Progenitor cell of endocrine pancreas (in vitro differentiated cells): ENCODE data around the gene SMAD5. TPM values are rescaled to one million over a fixed set of nuclear protein-coding genes. Genes with fewer than 3 reads are reported as not detected.

Source experiments
- DNase-seq: peaks from one replicate; pipeline ENCODE4 v3.0.0; 2021; ENCODE audit warnings: low spot score; ENCODE audit not compliant: unreplicated experiment
- H3K27ac Mint-ChIP-seq: 2 replicates; pipeline ENCODE4 v1.8.0; 2021; ENCODE audit warnings: mild to moderate bottlenecking, moderate library complexity, mixed read lengths
- H3K27me3 Mint-ChIP-seq: 2 replicates; pipeline ENCODE4 v1.8.0; 2021; ENCODE audit warnings: mixed read lengths
- H3K36me3 Mint-ChIP-seq: 2 replicates; pipeline ENCODE4 v1.8.0; 2022; ENCODE audit warnings: mixed read lengths; ENCODE audit not compliant: insufficient read depth
- H3K4me1 Mint-ChIP-seq: 2 replicates; pipeline ENCODE4 v1.8.0; 2021; ENCODE audit warnings: low read depth, mixed read lengths
- H3K4me3 Mint-ChIP-seq: 2 replicates; pipeline ENCODE4 v1.8.0; 2021; ENCODE audit warnings: low read depth, mild to moderate bottlenecking, moderate library complexity, mixed read lengths
- H3K9me3 Mint-ChIP-seq: 2 replicates; pipeline ENCODE4 v1.8.0; 2021; ENCODE audit warnings: low read depth, mixed read lengths
- total RNA-seq: library from RNA; stranded (reverse); gene quantifications from 2 replicates; pipeline ENCODE4 v1.2.1, GENCODE V29; 2021
- TF ChIP-seq, protein P1 (sequence below): fragments of 200-600 bp; sonication (generic); IDR thresholded peaks from one replicate; pipeline ENCODE4 v1.5.0; 2021; ENCODE audit warnings: antibody characterized with exemption, mild to moderate bottlenecking; ENCODE audit not compliant: unreplicated experiment

Gene SMAD5
- total RNA-seq, 1 donor from 2014 or later = 92.3 TPM

DNA sequence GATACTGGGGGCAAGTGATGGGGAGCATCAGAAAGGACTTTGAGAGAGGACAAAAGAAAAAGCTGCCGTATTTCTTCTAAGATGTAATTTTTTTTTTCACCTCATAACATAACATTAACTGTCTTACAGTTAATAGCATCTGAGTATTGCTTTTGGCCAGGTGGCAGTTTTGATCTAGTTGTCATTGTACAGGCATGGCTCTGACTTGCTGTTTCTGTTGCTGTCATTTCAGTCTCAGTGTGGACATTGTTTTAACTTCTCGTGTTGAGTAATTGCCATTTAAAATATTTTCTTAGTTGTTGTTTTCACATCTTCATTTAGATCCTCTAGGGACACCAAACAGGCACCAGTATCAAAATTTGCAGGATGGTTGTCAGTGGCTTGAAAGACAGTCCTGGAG lies 12.4 kb downstream of the SMAD5 start:
- Mint-ChIP-seq H3K4me1 (peaks cover 17% of the 10 kb centered on the region), H3K4me3 (no peak overlapping the region), H3K27ac (no peak overlapping the region), H3K9me3 (no peaks in the 10 kb centered on the region), H3K27me3 (no peaks in the 10 kb centered on the region), H3K36me3 (no peaks in the 10 kb centered on the region)
- TF ChIP-seq, protein P1, sequence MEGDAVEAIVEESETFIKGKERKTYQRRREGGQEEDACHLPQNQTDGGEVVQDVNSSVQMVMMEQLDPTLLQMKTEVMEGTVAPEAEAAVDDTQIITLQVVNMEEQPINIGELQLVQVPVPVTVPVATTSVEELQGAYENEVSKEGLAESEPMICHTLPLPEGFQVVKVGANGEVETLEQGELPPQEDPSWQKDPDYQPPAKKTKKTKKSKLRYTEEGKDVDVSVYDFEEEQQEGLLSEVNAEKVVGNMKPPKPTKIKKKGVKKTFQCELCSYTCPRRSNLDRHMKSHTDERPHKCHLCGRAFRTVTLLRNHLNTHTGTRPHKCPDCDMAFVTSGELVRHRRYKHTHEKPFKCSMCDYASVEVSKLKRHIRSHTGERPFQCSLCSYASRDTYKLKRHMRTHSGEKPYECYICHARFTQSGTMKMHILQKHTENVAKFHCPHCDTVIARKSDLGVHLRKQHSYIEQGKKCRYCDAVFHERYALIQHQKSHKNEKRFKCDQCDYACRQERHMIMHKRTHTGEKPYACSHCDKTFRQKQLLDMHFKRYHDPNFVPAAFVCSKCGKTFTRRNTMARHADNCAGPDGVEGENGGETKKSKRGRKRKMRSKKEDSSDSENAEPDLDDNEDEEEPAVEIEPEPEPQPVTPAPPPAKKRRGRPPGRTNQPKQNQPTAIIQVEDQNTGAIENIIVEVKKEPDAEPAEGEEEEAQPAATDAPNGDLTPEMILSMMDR = no peak
- no peak for DNase-seq

DNA sequence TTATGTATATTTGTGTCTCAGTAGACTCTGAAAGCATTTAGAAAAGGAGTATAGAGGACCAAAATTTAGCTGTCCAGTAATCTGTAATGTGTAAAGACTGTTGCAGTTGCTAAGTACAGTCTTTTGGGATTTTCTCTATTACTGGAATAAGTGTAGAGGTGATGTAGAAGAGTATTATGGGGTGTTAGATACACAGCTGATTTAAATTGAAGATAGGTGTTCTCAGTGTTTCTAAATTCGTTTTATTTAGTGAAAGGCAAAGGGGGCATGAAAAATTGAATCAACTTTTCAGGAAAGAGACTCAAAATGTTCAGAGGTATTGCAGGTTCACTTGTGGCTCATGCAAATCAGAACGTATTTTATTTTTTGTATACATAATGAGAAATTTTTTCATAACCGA lies 13.6 kb downstream of the SMAD5 start:
- H3K4me1 Mint-ChIP-seq = peaks cover 21% of the 10 kb centered on the region
- no peaks in the 10 kb centered on the region for H3K36me3 Mint-ChIP-seq
- H3K27me3 Mint-ChIP-seq = no peaks in the 10 kb centered on the region
- no peaks in the 10 kb centered on the region for H3K9me3 Mint-ChIP-seq
- H3K27ac Mint-ChIP-seq = no peak overlapping the region
- DNase-seq = no peak
- no peak overlapping the region for H3K4me3 Mint-ChIP-seq
- TF ChIP-seq, protein P1 = no peak

DNA sequence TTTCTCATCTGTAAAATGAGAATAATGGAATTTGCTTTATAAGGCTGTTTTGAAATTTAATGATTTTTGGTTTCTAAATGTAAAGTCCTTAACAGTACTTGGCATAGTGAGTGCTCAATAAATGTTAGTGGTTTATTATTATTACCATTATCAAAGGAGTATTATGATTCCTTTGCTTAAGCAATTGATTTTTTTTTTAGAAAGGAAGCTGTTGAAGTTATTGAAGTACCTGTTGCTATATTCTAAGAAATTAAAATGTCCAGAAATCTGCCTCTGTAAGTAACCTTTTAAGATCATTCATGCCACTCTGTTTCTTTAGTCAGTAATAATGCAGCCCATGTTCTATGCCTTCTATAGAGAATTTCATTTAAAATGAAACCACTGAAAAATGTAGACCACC lies 15.0 kb downstream of the SMAD5 start:
- Mint-ChIP-seq H3K4me3 (no peak overlapping the region), H3K27me3 (no peaks in the 10 kb centered on the region), H3K9me3 (no peaks in the 10 kb centered on the region), H3K36me3 (no peaks in the 10 kb centered on the region), H3K4me1 (peaks cover 24% of the 10 kb centered on the region), H3K27ac (no peak overlapping the region)
- TF ChIP-seq, protein P1 = no peak
- no peak for DNase-seq

DNA sequence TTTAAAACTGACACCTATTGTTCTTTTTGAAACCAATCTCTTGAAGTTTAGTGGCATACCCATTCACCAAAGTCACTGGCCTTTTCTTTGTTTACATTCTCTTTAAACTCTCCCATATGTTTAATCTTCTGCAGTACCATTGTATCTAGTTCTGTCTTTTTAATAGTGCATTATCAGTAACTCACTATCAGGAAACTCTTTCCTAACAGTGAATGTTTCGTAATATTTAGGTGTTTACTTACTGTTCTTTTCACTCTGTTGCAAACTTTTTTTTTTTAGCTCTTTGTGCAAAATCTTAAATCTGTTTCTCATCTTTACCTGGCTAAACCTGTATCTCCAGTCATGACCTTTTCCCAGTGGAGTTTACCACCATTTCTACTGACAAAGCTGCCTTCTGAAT lies 17.2 kb downstream of the SMAD5 start:
- no peaks in the 10 kb centered on the region for H3K27me3 Mint-ChIP-seq
- no peak overlapping the region for H3K4me3 Mint-ChIP-seq
- peaks cover 13% of the 10 kb centered on the region for H3K36me3 Mint-ChIP-seq
- H3K4me1 Mint-ChIP-seq = peaks cover 24% of the 10 kb centered on the region
- DNase-seq = no peak
- H3K27ac Mint-ChIP-seq = no peak overlapping the region
- TF ChIP-seq, protein P1 = no peak
- no peaks in the 10 kb centered on the region for H3K9me3 Mint-ChIP-seq

DNA sequence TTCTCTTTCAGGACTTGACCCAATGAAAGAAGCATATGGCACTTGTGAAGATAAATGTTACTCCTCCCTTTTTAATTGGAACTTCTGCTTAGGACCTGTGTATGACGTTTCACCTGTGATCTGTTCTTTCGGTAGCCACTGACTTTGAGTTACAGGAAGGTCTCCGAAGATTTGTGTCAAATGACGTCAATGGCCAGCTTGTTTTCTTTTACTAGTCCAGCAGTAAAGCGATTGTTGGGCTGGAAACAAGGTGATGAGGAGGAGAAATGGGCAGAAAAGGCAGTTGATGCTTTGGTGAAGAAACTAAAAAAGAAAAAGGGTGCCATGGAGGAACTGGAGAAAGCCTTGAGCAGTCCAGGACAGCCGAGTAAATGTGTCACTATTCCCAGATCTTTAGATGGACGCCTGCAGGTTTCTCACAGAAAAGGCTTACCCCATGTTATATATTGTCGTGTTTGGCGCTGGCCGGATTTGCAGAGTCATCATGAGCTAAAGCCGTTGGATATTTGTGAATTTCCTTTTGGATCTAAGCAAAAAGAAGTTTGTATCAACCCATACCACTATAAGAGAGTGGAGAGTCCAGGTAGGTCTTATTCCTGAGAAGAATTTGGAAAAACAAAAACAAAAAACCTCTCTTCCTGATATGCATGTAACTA lies 21.1 kb downstream of the SMAD5 start:
- DNase-seq = no peak
- TF ChIP-seq, protein P1 = no peak
- H3K4me1 Mint-ChIP-seq = peaks cover 18% of the 10 kb centered on the region
- H3K36me3 Mint-ChIP-seq = peaks cover 37% of the 10 kb centered on the region
- no peak overlapping the region for H3K4me3 Mint-ChIP-seq
- H3K27me3 Mint-ChIP-seq = no peaks in the 10 kb centered on the region
- H3K27ac Mint-ChIP-seq = no peak overlapping the region
- H3K9me3 Mint-ChIP-seq = peaks cover 7% of the 10 kb centered on the region
